GM12891 (cell line): ENCODE results near the gene TIMP3.

Experiments
- PAX5 ChIP-seq: IDR thresholded peaks from 2 replicates; pipeline ENCODE4 v1.6.1; 2011; ENCODE audit warnings: low read length, moderate library complexity, mild to moderate bottlenecking; ENCODE audit not compliant: insufficient read depth, severe bottlenecking
- POLR2A ChIP-seq: IDR thresholded peaks from 2 replicates; pipeline ENCODE4 v1.6.1; 2011; ENCODE audit warnings: low read depth, low read length, control low read depth
- POLR2AphosphoS5 ChIP-seq: IDR thresholded peaks from 2 replicates; pipeline ENCODE4 v1.6.1; 2011; ENCODE audit warnings: low read depth, low read length, control low read depth
- POU2F2 ChIP-seq: IDR thresholded peaks from 2 replicates; pipeline ENCODE4 v1.6.1; 2011; ENCODE audit warnings: low read depth, mild to moderate bottlenecking, control low read depth, low read length, moderate library complexity
- SPI1 ChIP-seq: IDR thresholded peaks from 2 replicates; pipeline ENCODE4 v1.6.1; 2011; ENCODE audit warnings: low read depth, low read length, control low read depth
- TAF1 ChIP-seq: IDR thresholded peaks from 2 replicates; pipeline ENCODE4 v1.6.1; 2011; ENCODE audit warnings: low read depth, low read length, control low read depth

GRCh38 chr22:32788904-32789624, 12.4 kb upstream of the TIMP3 start:
- no peak for TF ChIP-seq POLR2AphosphoS5
- no peak for TF ChIP-seq POLR2A
- no peak for TF ChIP-seq SPI1
- no peak for TF ChIP-seq TAF1
- no peak for TF ChIP-seq POU2F2
- TF ChIP-seq PAX5, result no peak
